Ascending aorta (tissue), 2 donors: ENCODE measurements around the gene CCDC9B. TPM values are rescaled to one million over a fixed set of nuclear protein-coding genes. Genes with fewer than 3 reads are reported as not detected.
A peak's percentile ranks its signal among the peaks of the same experiment; 100 is the strongest.

Source experiments
- DNase-seq, 2 donors: peaks; one replicate each; pipeline ENCODE4 v3.0.0-alpha.2; 2019; ENCODE audit warnings: low spot score in 2 of 2
- H3K27ac ChIP-seq, 2 donors: fragments of 200-600 bp; sonication (generic); one replicate each; pipeline ENCODE4 v1.5.1; 2016 to 2017; ENCODE audit warnings: mild to moderate bottlenecking in 1 of 2
- H3K27me3 ChIP-seq: fragments of 200-600 bp; sonication (generic); one replicate; pipeline ENCODE4 v1.5.1; 2017
- H3K36me3 ChIP-seq, 2 donors: fragments of 200-600 bp; sonication (generic); one replicate each; pipeline ENCODE4 v1.5.1; 2016
- H3K4me1 ChIP-seq, 2 donors: fragments of 200-600 bp; sonication (generic); one replicate each; pipeline ENCODE4 v1.5.1; 2016 to 2017; ENCODE audit warnings: mild to moderate bottlenecking in 1 of 2
- H3K4me3 ChIP-seq, 2 donors: fragments of 200-600 bp; sonication (generic); one replicate each; pipeline ENCODE4 v1.5.1; 2016 to 2017; ENCODE audit warnings: mild to moderate bottlenecking in 1 of 2
- H3K9me3 ChIP-seq, 2 donors: fragments of 200-600 bp; sonication (generic); one replicate each; pipeline ENCODE4 v1.5.1; 2016
- CTCF ChIP-seq, 3 experiments: fragments of 200-600 bp in 2 of 3; fragments of 450-650 bp in 1 of 3; sonication (generic) in 2 of 3; IDR thresholded peaks; one replicate each; pipeline ENCODE4 v1.5.1; 2016 to 2019; ENCODE audit warnings: antibody characterized with exemption in 3 of 3, mild to moderate bottlenecking in 1 of 3, moderate library complexity in 1 of 3
- intact Hi-C: fragments of 100-400 bp; cut with DNase I; formaldehyde crosslinking; loops from one replicate; pipeline ENCODE4 v1.15.1; 2023
- total RNA-seq: library from RNA; depleted of rRNA; stranded (reverse); fragments of >200 nt; gene quantifications from one replicate; pipeline ENCODE4 v1.1.0, GENCODE V29; 2016

CCDC9B gene
- total RNA-seq, 1 donor from 2014 or later: 55.8 TPM

- H3K36me3 ChIP-seq: peaks cover 4 to 7% of the 10 kb centered on the region in 2 donors
- H3K4me1 ChIP-seq: peaks cover 44 to 89% of the 10 kb centered on the region in 2 donors
- no peak overlapping the region for H3K4me3 ChIP-seq
- H3K9me3 ChIP-seq: no peaks in the 10 kb centered on the region
- H3K27ac ChIP-seq: peak overlapping the region; percentile 98 to 99
- H3K27me3 ChIP-seq: no peaks in the 10 kb centered on the region
- TF ChIP-seq CTCF (IDR thresholded peaks at IDR 0.05): no peak
- intact Hi-C loops: no loop called here
- DNase-seq: no peak
Observed at GRCh38 chr15:40334541-40334940, 6.2 kb downstream of the CCDC9B start.

GRCh38 chr15:40333922-40334492 lies 6.7 kb downstream of the CCDC9B start:
- no peaks in the 10 kb centered on the region for H3K9me3 ChIP-seq
- intact Hi-C loops: no loop called here
- H3K4me1 ChIP-seq: peaks cover 44 to 89% of the 10 kb centered on the region in 2 donors
- peaks cover 4 to 7% of the 10 kb centered on the region in 2 donors for H3K36me3 ChIP-seq
- peak in 1 of 3 experiments; percentile 3 for TF ChIP-seq CTCF (IDR thresholded peaks at IDR 0.05)
- H3K27me3 ChIP-seq: no peaks in the 10 kb centered on the region
- H3K4me3 ChIP-seq: peak overlapping the region in 1 of 2 donors; percentile 4
- peak; percentile 68 to 89 for DNase-seq
- H3K27ac ChIP-seq: peak overlapping the region; percentile 98 to 99

- peaks cover 4 to 7% of the 10 kb centered on the region in 2 donors for H3K36me3 ChIP-seq
- DNase-seq: no peak
- no peak for TF ChIP-seq CTCF (IDR thresholded peaks at IDR 0.05)
- intact Hi-C loops: no loop called here
- no peaks in the 10 kb centered on the region for H3K9me3 ChIP-seq
- H3K4me1 ChIP-seq: peaks cover 41 to 86% of the 10 kb centered on the region in 2 donors
- H3K27me3 ChIP-seq: no peaks in the 10 kb centered on the region
- peak overlapping the region; percentile 98 to 99 for H3K27ac ChIP-seq
- H3K4me3 ChIP-seq: no peak overlapping the region
Observed at GRCh38 chr15:40332113-40332781, 8.5 kb downstream of the CCDC9B start.

GRCh38 chr15:40331637-40332036 lies 9.1 kb downstream of the CCDC9B start:
- peak overlapping the region; percentile 98 to 99 for H3K27ac ChIP-seq
- TF ChIP-seq CTCF (IDR thresholded peaks at IDR 0.05): no peak
- no peaks in the 10 kb centered on the region for H3K27me3 ChIP-seq
- intact Hi-C loops: no loop called here
- H3K9me3 ChIP-seq: no peaks in the 10 kb centered on the region
- no peak overlapping the region for H3K4me3 ChIP-seq
- DNase-seq: no peak
- H3K36me3 ChIP-seq: peaks cover 4 to 7% of the 10 kb centered on the region in 2 donors
- H3K4me1 ChIP-seq: peaks cover 43 to 86% of the 10 kb centered on the region in 2 donors

- Histone ChIP-seq H3K36me3 (peaks cover 4 to 7% of the 10 kb centered on the region in 2 donors), H3K9me3 (no peaks in the 10 kb centered on the region), H3K4me3 (no peak overlapping the region), H3K27me3 (no peaks in the 10 kb centered on the region), H3K27ac (peak overlapping the region; percentile 98 to 99), H3K4me1 (peaks cover 40 to 86% of the 10 kb centered on the region in 2 donors)
- no peak for DNase-seq
- intact Hi-C loops: no loop called here
- TF ChIP-seq CTCF (IDR thresholded peaks at IDR 0.05): no peak
Observed at GRCh38 chr15:40331026-40331425, 9.7 kb downstream of the CCDC9B start.
